HepG2 (cell line): ENCODE data around the gene XPNPEP2. TPM values are rescaled to one million over a fixed set of nuclear protein-coding genes. Genes with fewer than 3 reads are reported as not detected.

Source experiments
- ATAC-seq: fragments of 200-7000 bp; cut with Tn5 transposase; 3 replicates; pipeline ENCODE4 v1.9.1; 2020; ENCODE audit warnings: mild to moderate bottlenecking, moderate library complexity
- BruUV-seq: library from RNA; stranded (reverse); fragments of 400-500 nt; replicated peaks from 2 replicates; lab custom pipeline; 2021; lab: Mats Ljungman, UMichigan
- CTCF ChIA-PET: fragments of 300-600 bp; formaldehyde crosslinking; extraction: SDS; loops from one replicate; lab custom pipeline; 2021; ENCODE audit warnings: low total read pairs, inconsistent platforms, low intra/inter-chr PET ratio; lab: Yijun Ruan, JAX
- POLR2A ChIA-PET: fragments of 350-600 bp; sonication (Branson Sonifier 250); formaldehyde crosslinking; loops from one replicate; lab custom pipeline; 2020; ENCODE audit warnings: antibody characterized with exemption, inconsistent platforms; lab: Yijun Ruan, JAX
- DNase-seq: peaks from one replicate; pipeline ENCODE4 v3.0.0-alpha.2; 2015; ENCODE audit warnings: low spot score
- FAIRE-seq: peaks from 3 replicates; lab custom pipeline; 2011; peaks lifted over from hg19 to GRCh38; lab: Jason Lieb, UNC
- H2AFZ ChIP-seq: one replicate; pipeline ENCODE4 v1.6.1; 2011; ENCODE audit warnings: low read length, inconsistent platforms
- H3K27ac ChIP-seq: fragments of 300-600 bp; 3 replicates; pipeline ENCODE4 v1.8.0; 2011; ENCODE audit warnings: mixed run types, mild to moderate bottlenecking, mixed read lengths, low read length, inconsistent platforms; ENCODE audit not compliant: insufficient read depth; ENCODE audit errors: extremely low read length
- H3K27me3 ChIP-seq, 2 experiments: fragments of 200-600 bp in 1 of 2; 2 replicates in 1 of 2; 3 replicates in 1 of 2; pipeline versions ENCODE4 v1.6.0 to v1.8.0; 2011; ENCODE audit warnings: low read length in 2 of 2, mild to moderate bottlenecking in 2 of 2, moderate library complexity in 2 of 2, inconsistent platforms in 1 of 2; ENCODE audit not compliant: insufficient read depth in 2 of 2, control insufficient read depth in 1 of 2
- H3K36me3 ChIP-seq, 2 experiments: fragments of 200-600 bp in 1 of 2; replicated peaks in 1 of 2; 2 replicates in 1 of 2; 3 replicates in 1 of 2; pipeline versions ENCODE4 v1.5.1 to v1.8.0; 2011; ENCODE audit warnings: low read length in 2 of 2, inconsistent platforms in 1 of 2; ENCODE audit not compliant: insufficient read depth in 2 of 2, control insufficient read depth in 1 of 2
- H3K4me1 ChIP-seq: 2 replicates; pipeline ENCODE4 v1.5.1; 2012; ENCODE audit warnings: low read length, inconsistent platforms; ENCODE audit not compliant: insufficient read depth
- H3K4me2 ChIP-seq: 2 replicates; pipeline ENCODE4 v1.6.0; 2011; ENCODE audit warnings: low read depth, low read length, inconsistent platforms
- H3K4me3 ChIP-seq, 3 experiments: fragments of 200-600 bp in 1 of 3; sonication (generic), shearing (Covaris generic) in 1 of 3; replicated peaks in 1 of 3; 2 replicates each; pipeline ENCODE4 v1.5.1; 2011 to 2016; ENCODE audit warnings: low read length in 3 of 3, inconsistent platforms in 2 of 3, low read depth in 2 of 3, mild to moderate bottlenecking in 2 of 3, control low read depth in 1 of 3, mixed read lengths in 1 of 3; ENCODE audit not compliant: insufficient read depth in 1 of 3
- H3K79me2 ChIP-seq: one replicate; pipeline ENCODE4 v1.6.1; 2011; ENCODE audit warnings: low read length, inconsistent platforms; ENCODE audit not compliant: insufficient read depth
- H3K9ac ChIP-seq: 2 replicates; pipeline ENCODE4 v1.6.0; 2011; ENCODE audit warnings: mild to moderate bottlenecking, low read depth, low read length, inconsistent platforms; ENCODE audit not compliant: insufficient read depth
- H3K9me3 ChIP-seq: 2 replicates; pipeline ENCODE4 v1.5.1; 2012; ENCODE audit warnings: mild to moderate bottlenecking, low read length
- H4K20me1 ChIP-seq: 2 replicates; pipeline ENCODE4 v1.6.0; 2011; ENCODE audit warnings: inconsistent platforms, mild to moderate bottlenecking, low read length, moderate library complexity; ENCODE audit not compliant: insufficient read depth
- CBX2 ChIP-seq, 2 experiments: fragments of 200-600 bp in 1 of 2; sonication (generic); formaldehyde crosslinking in 1 of 2; IDR thresholded peaks; 2 replicates each; pipeline versions ENCODE4 v1.7.0 to v1.8.1; 2018 to 2022; ENCODE audit warnings: low read depth in 2 of 2, low read length in 1 of 2, mild to moderate bottlenecking in 1 of 2, missing genetic modification reagents in 1 of 2
- HOXA5 ChIP-seq: sonication (generic); formaldehyde crosslinking; IDR thresholded peaks from 2 replicates; pipeline ENCODE4 v1.4.0; 2020; ENCODE audit warnings: missing genetic modification reagents
- KAT7 ChIP-seq: IDR thresholded peaks from 2 replicates; pipeline ENCODE4 v1.6.1; 2018; ENCODE audit warnings: borderline replicate concordance, missing compliant biosample characterization
- NKX3-1 ChIP-seq: sonication (generic); formaldehyde crosslinking; IDR thresholded peaks from 2 replicates; pipeline ENCODE4 v1.5.0; 2020; ENCODE audit warnings: missing genetic modification reagents
- RFXANK ChIP-seq: IDR thresholded peaks from 2 replicates; pipeline ENCODE4 v1.6.1; 2016
- SP1 ChIP-seq, 2 experiments: fragments of 450-650 bp in 1 of 2; sonication (generic) in 1 of 2; formaldehyde crosslinking in 1 of 2; IDR thresholded peaks; 2 replicates each; pipeline versions ENCODE4 v1.4.0 to v1.6.1; 2016 to 2020; ENCODE audit warnings: missing genetic modification reagents in 1 of 2
- ZBTB20 ChIP-seq: sonication (generic); formaldehyde crosslinking; IDR thresholded peaks from 2 replicates; pipeline ENCODE4 v1.8.1; 2023; ENCODE audit warnings: missing genetic modification reagents, low read depth, mild to moderate bottlenecking, borderline replicate concordance
- ZBTB42 ChIP-seq: sonication (generic); formaldehyde crosslinking; IDR thresholded peaks from 2 replicates; pipeline ENCODE4 v1.5.0; 2020; ENCODE audit warnings: mild to moderate bottlenecking, missing genetic modification reagents
- ZNF781 ChIP-seq: sonication (generic); formaldehyde crosslinking; IDR thresholded peaks from 2 replicates; pipeline ENCODE4 v1.5.1; 2020; ENCODE audit warnings: borderline replicate concordance, mild to moderate bottlenecking, missing genetic modification reagents; ENCODE audit errors: not compliant biosample characterization
- ZSCAN21 ChIP-seq: sonication (generic); formaldehyde crosslinking; IDR thresholded peaks from 2 replicates; pipeline ENCODE4 v1.8.0; 2022; ENCODE audit warnings: mild to moderate bottlenecking, missing genetic modification reagents, moderate library complexity, borderline replicate concordance
- WGBS: methylation state at CpG from one replicate; pipeline ENCODE4 v1.1.6; 2017; ENCODE audit warnings: low lambda C conversion rate; 5-methylcytosine and 5-hydroxymethylcytosine counted together
- in situ Hi-C: cut with HindIII; loops from 2 replicates; pipeline ENCODE4 v1.10.0; 2017; ENCODE audit warnings: low pct_unique_long_range_greater_than_20kb; ENCODE audit not compliant: extremely low pct_ligation_motif_present
- intact Hi-C: fragments of 100-400 bp; cut with micrococcal nuclease; formaldehyde crosslinking; loops from one replicate; pipeline ENCODE4 v1.10.0; 2022; ENCODE audit not compliant: unreplicated experiment
- polyA plus RNA-seq, 8 experiments: library from polyadenylated mRNA; depleted of rRNA in 3 of 8; stranded (reverse) in 7 of 8; unstranded in 1 of 8; fragments of >200 nt; fragmentation: Illumina TruSeq in 4 of 8; extraction: Trizol in 4 of 8; gene quantifications; 2 replicates each; pipeline versions ENCODE4 v1.2.1 to v1.2.3, GENCODE V29; 2011 to 2016; ENCODE audit warnings: low read depth in 4 of 8, missing spikeins in 1 of 8, mixed read lengths in 1 of 8; ENCODE audit not compliant: insufficient read depth in 1 of 8
- total RNA-seq, 5 experiments: library from RNA; depleted of rRNA; stranded (reverse); fragments of >200 nt; fragmentation: Illumina TruSeq; extraction: Trizol; gene quantifications; 2 replicates each; pipeline ENCODE4 v1.2.3, GENCODE V29; 2016; ENCODE audit warnings: low read depth in 1 of 5
- TF ChIP-seq, protein P1 (sequence below): sonication (generic); formaldehyde crosslinking; IDR thresholded peaks from 2 replicates; pipeline ENCODE4 v1.4.0; 2020; ENCODE audit warnings: mild to moderate bottlenecking, missing genetic modification reagents, borderline replicate concordance

The XPNPEP2 gene
- total and polyA plus RNA-seq, 2 of the 13 experiments (the other 11 are each of a cell fraction or from before 2014, with no cell fraction given), result 1.1 to 1.8 TPM

DNA sequence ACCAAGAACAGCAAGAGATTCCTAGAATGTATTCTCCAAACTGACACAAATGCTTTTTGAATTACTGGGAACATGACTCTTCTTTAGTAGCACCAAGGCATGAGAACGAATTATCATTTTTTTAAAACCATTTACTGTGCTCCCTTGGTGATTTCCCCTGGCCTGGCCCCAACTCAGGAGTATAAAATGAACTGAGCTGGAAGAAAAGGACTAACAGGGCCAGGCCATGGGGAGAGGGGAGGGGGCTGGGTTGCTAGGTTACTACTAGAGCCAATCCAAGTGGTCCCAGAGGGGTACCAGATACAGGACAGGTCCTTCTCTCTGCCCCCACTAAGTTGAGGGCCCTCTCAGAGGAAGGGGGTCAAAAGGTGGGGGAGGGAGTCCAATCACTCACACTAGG is 64.1 kb downstream of the XPNPEP2 start:
- FAIRE-seq (no peak), ATAC-seq (no peak), DNase-seq (no peak)
- Histone ChIP-seq H3K4me2 (no peak overlapping the region), H3K27me3 (no peaks in the 10 kb centered on the region), H3K27ac (no peak overlapping the region), H3K9ac (no peak overlapping the region), H2AFZ (no peak overlapping the region), H3K9me3 (no peaks in the 10 kb centered on the region), H4K20me1 (no peaks in the 10 kb centered on the region)
- no TSS peak for BruUV-seq
- in situ Hi-C loops, result no loop called here
- no peak for TF ChIP-seq ZNF781
- no peak for TF ChIP-seq SP1 (IDR thresholded peaks at IDR 0.05)
- no peak for TF ChIP-seq SP1 (CRISPR knock-in tag; IDR thresholded peaks at IDR 0.05)
- TF ChIP-seq NKX3-1 (CRISPR knock-in tag), result no peak
- TF ChIP-seq RFXANK (CRISPR knock-in tag), result no peak
- TF ChIP-seq, protein P1, sequence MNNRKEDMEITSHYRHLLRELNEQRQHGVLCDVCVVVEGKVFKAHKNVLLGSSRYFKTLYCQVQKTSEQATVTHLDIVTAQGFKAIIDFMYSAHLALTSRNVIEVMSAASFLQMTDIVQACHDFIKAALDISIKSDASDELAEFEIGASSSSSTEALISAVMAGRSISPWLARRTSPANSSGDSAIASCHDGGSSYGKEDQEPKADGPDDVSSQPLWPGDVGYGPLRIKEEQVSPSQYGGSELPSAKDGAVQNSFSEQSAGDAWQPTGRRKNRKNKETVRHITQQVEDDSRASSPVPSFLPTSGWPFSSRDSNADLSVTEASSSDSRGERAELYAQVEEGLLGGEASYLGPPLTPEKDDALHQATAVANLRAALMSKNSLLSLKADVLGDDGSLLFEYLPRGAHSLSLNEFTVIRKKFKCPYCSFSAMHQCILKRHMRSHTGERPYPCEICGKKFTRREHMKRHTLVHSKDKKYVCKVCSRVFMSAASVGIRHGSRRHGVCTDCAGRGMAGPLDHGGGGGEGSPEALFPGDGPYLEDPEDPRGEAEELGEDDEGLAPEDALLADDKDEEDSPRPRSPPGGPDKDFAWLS (CRISPR knock-in tag), result no peak
- no peak for TF ChIP-seq ZBTB20 (CRISPR knock-in tag)
- no peak for TF ChIP-seq HOXA5 (CRISPR knock-in tag)
- no peak for TF ChIP-seq CBX2 (IDR thresholded peaks at IDR 0.05; ENCODE audit: low read depth, low read length)
- TF ChIP-seq CBX2 (CRISPR knock-in tag; IDR thresholded peaks at IDR 0.05; ENCODE audit: low read depth), result no peak
- TF ChIP-seq ZSCAN21 (CRISPR knock-in tag), result no peak
- no peak for TF ChIP-seq ZBTB42 (CRISPR knock-in tag)
- no peak for TF ChIP-seq KAT7 (CRISPR knock-in tag)
- TF ChIP-seq, all 625 proteins: peak for 0
- no peaks in the 10 kb centered on the region for H3K4me1 ChIP-seq
- peaks cover 1 to 16% of the 10 kb centered on the region in 2 experiments; a peak in 3 of 5 replicates for H3K36me3 ChIP-seq
- CTCF ChIA-PET, result no interaction called here
- intact Hi-C loops, result no loop called here
- H3K79me2 ChIP-seq, result no peaks in the 10 kb centered on the region
- WGBS, result 83% methylated on average over 1 of the region's 1 CpG
- POLR2A ChIA-PET, result no interaction called here
- no peak overlapping the region for H3K4me3 ChIP-seq
